GM12874 (cell line): ENCODE data around the gene TMEM181.

Experiments used
- TF ChIP-seq, protein P1 (sequence below): IDR thresholded peaks from 2 replicates; pipeline ENCODE4 v1.5.1; 2011; ENCODE audit warnings: low read depth, mild to moderate bottlenecking, control low read depth, low read length, moderate library complexity; ENCODE audit not compliant: insufficient read depth

TMEM181 gene

DNA sequence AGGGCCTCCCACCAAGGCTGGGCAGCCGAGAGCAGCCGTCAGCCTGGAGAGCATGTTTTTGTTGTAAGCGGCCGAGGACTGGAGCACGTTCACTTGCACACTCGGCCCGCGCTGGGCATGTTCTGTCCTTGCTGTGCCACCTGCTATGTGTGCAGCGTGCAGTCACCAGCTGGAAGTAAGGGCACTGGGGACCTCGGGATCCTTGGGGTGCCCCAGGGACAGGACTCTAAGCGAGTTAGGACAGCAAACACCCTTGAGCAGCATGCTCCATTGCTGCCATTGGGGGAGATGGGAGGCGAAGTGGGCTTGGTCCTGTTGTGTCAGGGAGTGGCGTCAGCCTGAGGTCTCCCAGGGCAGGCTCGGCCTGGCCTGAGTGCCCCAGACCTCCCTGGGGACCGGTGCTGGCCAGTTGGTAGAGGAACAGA is 66.0 kb downstream of the TMEM181 start:
- TF ChIP-seq, protein P1, sequence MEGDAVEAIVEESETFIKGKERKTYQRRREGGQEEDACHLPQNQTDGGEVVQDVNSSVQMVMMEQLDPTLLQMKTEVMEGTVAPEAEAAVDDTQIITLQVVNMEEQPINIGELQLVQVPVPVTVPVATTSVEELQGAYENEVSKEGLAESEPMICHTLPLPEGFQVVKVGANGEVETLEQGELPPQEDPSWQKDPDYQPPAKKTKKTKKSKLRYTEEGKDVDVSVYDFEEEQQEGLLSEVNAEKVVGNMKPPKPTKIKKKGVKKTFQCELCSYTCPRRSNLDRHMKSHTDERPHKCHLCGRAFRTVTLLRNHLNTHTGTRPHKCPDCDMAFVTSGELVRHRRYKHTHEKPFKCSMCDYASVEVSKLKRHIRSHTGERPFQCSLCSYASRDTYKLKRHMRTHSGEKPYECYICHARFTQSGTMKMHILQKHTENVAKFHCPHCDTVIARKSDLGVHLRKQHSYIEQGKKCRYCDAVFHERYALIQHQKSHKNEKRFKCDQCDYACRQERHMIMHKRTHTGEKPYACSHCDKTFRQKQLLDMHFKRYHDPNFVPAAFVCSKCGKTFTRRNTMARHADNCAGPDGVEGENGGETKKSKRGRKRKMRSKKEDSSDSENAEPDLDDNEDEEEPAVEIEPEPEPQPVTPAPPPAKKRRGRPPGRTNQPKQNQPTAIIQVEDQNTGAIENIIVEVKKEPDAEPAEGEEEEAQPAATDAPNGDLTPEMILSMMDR: no peak

DNA sequence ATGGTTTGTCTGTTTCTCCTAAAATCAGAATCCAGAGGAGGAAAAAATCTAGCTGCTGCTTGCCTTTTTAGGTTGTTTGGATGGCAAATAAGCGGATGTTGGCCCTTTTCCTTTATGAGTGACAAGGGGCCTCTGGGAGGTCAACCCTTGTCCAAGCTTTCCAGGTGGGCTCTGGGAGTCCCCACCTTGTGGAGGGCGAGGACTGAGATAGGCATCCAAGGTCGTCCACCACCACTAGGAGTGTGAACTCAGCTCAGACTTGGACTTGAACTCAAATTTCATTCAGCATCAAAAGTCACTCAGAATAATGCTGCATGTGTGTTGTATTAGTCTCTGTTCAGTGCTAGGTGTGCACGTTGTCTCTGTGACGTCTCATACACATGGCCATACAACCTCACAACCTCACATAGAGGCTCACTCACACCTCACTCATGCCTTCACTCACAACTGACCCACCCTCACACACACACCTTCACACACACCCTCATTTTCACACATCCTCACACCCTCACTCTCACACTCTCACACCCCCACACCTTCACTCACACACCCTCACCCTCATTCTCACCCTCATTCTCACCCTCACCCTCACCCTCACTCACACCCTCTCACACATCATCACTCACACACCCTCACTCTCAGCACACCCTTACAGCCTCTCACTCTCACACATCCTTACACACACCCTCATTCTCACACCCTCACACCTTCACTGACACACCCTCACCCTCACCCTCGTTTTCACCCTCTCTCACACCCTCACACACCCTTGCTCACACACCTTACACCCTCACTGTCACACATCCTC is 66.7 kb downstream of the TMEM181 start:
- TF ChIP-seq, protein P1: no peak

DNA sequence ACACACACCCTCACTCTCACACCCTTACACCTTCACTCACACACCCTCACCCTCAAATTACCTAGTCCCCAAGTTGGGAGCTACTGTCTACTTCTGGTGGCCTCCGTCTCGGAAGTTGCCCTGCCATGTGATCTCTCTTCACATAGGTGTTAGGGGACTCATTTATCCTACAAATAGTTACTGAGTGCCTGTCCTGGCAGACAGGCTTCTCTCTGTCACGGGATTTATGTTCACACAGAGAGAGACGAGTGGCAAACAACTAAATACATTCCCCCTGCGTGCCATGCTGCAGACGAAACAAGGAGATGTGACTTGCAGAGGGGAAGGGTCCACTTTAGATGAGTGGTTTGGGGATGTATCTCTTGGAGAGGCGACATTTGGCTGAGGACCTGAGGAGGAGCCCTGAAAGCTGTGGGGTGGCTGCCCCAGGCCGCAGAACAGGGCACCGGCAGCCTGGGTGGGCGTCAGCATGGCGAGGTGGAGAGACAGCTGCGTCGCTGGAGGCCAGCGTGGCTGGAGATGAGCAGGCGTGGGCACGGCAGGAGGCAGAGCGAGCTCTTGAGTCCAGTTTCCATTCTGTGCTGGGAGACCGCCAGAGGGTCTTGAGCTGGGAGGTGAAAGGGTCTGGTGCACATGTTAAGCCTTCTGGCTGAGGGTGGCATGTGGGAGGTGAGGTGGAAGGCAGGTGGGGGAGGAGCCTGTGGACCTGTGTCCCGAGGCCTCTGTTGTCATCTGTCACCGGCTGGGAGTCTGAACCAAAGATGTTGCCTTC is 67.5 kb downstream of the TMEM181 start:
- TF ChIP-seq, protein P1: no peak

DNA sequence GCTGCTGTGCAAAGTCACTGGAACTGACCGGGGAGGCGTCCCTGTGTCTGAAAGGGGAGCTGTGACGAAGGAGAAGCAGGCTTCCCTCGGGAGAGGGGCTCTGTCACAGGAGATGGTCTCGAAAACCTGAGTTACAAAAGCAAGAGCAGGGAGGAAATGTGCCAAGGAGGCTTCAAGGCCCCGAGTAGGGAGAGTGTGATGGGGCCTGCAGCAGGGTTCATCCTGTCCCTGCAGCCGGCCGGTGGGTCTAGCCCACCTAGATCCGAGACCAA is 68.0 kb downstream of the TMEM181 start:
- TF ChIP-seq, protein P1: no peak

DNA sequence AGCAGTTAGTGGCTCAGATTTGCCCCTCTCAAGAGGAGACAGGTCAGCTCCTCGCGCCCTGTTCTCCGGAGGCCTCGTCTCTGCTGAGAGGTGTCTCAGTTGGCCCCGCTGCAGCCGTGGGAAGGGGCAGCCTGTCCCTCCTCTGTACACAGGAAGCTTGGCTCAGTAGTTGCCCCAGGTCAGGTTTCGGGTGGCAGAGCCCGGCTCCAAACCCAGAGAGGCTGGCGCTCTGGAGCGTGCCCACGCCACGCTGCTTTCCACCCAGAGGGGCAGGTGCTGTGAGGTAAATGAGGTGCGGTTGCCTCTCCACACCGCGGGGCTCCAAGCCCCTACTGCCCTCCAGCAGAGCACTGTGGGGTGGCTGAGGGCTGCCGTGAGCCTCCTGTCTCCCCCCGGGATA is 68.7 kb downstream of the TMEM181 start:
- TF ChIP-seq, protein P1: no peak

DNA sequence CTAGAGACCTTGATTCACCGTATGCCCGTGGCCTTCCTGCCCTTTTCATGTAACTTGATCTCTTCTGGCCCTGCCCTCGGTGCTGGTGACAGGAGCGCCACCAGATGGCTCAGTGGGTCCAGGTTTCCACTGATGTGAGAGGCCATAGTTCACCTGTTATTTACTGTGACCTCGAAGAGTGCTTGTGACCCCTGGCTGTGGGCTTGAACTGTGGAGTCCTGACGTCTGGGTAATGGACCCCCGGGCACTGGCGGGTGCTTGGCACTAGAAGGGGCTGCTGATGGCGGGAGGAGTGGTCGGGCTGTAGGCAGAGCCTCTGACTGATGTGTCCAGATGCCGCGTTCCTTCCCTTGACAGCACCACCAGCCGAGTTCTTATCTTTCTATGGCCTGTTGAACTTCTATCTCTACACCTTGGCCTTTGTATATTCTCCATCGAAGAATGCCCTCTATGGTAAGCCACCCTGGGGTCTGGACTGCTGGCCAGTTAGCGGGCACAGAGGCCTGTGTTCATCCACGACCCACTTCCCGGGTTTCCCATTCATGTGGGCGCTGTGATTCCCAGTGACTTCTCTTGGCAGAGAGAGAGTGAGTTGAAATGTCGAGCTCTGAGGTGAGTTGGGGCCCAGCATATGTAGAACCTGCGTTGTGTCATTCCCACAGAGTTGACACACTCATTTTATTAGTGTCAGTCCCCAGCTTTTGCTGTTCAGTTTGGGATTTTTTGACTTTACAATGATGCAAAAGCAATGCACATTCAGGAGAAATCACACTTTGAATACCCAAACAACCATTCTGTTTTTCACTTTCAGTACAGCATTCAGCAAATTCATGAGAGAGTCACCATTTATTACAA is 69.7 kb downstream of the TMEM181 start:
- TF ChIP-seq, protein P1: no peak

DNA sequence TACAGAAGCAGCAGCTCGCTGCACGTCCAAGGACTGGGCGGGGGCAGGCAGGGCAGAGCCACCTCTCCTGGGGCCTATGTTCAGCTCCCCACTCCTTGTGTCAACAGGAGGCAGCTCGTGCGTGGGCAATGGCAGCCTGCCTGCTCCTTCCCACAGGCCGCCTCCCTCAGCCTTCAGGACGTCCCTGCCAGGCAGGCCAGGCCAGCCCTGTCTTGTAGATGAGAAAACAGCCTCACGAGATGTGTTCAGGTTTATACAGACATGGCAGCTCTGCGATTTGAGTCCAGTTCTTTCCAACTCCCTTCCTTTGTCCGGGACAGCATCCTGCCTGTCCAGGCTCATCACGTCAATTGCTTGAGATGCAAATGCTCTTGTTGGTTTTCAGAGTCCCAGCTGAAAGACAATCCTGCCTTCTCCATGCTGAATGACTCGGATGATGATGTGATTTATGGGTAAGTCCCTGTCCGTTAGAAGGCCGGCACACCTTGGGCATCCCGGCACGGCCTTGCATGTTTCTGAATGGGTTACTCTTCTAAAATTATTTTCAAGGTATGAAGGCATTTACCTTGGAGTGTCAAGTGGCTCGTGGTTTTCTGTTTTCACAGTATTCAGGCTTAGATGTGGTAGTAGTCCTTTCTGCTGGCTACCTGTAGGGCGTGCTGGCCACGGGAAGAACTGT is 71.2 kb downstream of the TMEM181 start:
- TF ChIP-seq, protein P1: no peak
